Ecto neural progenitor cell (in vitro differentiated cells): Measurements from ENCODE around the gene ZYX.
"Not testable (repeated sequence)": the region's sequence is repeated elsewhere in the genome, so short reads cannot be mapped to it uniquely, and the experiment has no call there.

ENCODE experiments used
- DNase-seq: peaks from one replicate; pipeline ENCODE4 v3.0.0-alpha.2; 2018; ENCODE audit warnings: low spot score

The ZYX gene

GRCh38 chr7:143385891-143386781, 5.0 kb downstream of the ZYX start:
- DNase-seq: no peak

DNA sequence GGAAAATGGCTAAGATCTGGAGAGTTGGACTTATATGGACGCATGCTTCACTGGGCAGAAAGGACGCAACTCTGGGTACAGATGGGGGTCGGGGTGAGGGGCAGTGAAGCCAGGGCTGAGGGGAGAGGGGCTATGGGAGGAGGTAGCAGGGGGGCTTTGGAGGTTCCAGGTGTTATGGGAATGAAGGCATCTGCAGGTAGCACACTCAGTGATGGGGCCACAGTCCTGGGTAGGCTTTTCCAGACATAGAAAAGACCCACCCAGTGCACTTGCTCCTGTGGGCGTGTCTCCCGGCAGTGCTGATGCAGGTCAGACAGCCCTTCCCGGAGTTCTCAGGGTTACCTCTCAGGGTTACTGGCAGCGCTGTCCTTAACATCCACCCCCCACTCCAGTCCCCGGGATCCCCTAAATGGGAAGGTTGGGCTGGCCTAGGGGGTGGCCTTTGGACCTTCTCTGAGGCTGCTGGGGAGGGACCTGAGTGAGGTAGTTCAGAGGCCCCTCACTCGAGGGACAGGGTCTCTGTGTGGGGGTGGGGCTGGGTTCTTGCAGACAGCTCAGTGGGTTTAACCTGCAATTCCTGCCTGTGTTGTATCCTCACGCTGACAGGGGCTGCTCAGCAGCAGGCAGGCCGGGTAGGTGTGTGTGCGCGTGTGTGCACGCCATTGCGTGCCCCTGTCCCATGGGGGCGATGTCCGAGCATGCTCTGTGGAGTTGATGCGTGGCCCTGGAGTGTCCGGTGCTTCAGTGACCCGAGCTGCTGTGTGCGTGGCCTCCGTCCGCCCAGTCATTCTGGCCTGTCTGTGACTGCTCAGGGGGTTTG, 6.2 kb downstream of the ZYX start:
- no peak for DNase-seq

GRCh38 chr7:143388051-143388450, 6.9 kb downstream of the ZYX start:
- DNase-seq: no peak

GRCh38 chr7:143388491-143389101, 7.5 kb downstream of the ZYX start:
- DNase-seq: no peak

DNA sequence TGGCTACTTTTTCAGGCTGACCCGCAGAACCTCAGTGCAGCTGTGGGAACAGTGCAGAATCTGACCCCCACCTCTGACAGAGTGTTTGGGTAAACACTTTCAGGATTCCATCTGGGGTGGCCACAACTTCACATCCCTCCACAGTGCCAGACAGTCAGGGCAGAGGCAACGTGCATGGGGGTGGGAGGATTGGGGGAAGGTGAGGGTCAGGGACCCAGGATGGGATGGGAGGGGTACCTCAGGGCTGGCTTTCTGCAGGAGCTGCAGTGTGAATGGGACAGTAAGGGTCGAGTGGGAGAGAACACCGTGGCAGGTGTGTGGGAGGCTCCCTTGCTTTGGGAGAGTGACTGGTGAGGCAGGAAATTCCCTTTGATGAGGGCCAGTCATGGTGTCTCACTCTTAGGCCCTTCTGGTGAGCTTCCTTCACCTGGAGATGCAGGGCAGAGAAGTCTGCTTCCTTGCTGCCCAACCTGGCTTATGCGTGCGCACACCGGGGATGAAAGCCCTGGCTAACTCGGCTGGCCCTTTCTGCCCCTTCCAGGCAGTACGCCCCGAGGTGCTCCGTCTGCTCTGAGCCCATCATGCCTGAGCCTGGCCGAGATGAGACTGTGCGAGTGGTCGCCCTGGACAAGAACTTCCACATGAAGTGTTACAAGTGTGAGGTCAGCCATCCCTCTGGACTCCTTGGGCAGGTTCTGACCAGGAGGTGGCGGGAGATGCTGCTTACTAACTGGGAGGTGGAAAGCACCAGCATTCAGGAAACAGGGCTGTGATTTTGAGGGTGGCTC, 8.4 kb downstream of the ZYX start:
- no peak for DNase-seq

DNA sequence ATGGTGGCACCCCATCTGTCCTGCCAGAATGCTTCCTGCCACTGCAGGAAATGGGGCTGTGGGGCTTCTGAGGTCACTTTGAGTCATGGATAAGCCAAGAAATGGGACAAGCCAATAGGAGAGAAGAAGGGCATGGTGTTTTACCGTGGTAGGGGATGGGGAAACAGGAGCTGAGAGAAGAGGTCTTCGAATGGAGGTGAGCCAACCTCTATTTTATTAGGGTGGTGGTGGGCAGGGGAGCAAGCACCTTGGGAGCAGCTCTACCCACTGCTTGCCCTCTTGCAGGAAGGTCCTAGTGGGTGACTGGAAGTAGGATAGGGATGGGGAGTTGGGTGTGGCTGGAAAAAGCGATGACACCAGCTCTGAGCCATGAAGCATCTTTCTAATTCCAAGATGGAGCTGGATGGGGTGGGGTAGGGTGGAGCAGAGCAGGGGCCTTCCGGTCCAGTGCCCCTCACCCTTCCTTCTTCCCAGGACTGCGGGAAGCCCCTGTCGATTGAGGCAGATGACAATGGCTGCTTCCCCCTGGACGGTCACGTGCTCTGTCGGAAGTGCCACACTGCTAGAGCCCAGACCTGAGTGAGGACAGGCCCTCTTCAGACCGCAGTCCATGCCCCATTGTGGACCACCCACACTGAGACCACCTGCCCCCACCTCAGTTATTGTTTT, 9.1 kb downstream of the ZYX start:
- DNase-seq: no peak

- no peak for DNase-seq
These were observed 9.7 kb downstream of the ZYX start for GRCh38 chr7:143390773-143391317.

DNA sequence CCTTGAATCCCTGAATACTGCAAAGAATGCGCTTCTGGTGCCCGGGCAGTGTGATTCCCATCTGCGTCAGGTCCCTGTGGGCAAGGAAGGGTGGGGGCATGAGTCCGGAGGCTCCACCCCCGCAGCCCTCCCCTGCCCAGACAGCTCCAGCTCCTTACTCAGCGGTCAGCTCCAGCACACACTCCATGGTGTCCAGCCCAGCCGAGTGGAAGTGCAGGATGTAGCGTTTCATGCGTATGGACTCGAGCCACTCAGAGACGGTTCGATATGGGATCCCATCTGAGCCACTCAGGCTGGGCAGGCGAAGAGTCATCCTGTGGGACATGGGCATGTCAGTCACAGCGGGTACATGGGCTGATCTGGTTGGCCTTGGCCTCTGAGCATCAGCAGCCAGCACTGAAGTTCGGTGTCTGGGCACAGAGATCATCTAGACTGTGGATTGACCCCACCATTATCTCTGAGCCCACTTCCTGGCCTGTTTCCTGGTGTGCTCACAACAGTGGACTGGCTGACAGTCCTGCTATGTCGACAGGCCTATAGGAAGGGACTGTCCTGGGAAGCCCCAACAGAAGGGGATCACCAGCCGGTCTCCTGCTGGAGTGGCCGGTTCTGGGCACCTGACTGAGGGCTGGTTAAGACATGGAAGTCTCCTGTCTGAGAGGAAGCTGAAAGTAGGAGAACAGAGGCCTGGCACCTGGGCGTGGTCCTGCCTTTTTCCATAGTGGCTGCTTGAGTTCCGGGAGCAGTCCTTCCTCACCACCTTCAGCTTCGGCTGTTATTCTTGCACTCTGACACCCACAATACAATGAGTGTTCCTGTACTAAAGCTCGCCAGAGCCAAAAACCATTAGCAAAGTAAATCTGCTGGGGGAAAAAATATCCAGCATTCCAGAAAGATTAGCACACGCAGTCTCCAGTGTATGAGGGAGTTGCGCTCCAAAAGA, 10.6 kb downstream of the ZYX start:
- no peak for DNase-seq

- not testable (repeated sequence) for DNase-seq
These were observed 11.3 kb downstream of the ZYX start for GRCh38 chr7:143392427-143392826.

DNA sequence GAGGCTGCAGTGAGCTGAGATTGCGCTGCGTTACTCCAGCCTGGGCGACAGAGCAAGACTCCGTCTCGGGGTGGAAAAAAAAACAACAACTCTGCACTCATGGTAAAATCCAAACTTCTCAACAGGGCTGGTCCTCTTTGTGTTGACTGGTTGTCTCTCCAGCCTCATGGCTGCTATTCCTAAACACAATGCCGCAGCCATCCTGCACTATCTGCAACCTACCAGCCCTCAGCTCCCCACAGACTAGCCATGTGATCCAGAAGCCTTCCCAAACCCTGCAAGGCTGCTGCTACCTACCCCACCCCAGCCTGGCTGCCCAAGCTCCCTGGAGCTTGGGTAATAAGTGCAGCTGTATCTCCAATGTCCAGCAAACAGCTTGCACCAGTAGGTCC, 11.7 kb downstream of the ZYX start:
- no peak for DNase-seq

DNA sequence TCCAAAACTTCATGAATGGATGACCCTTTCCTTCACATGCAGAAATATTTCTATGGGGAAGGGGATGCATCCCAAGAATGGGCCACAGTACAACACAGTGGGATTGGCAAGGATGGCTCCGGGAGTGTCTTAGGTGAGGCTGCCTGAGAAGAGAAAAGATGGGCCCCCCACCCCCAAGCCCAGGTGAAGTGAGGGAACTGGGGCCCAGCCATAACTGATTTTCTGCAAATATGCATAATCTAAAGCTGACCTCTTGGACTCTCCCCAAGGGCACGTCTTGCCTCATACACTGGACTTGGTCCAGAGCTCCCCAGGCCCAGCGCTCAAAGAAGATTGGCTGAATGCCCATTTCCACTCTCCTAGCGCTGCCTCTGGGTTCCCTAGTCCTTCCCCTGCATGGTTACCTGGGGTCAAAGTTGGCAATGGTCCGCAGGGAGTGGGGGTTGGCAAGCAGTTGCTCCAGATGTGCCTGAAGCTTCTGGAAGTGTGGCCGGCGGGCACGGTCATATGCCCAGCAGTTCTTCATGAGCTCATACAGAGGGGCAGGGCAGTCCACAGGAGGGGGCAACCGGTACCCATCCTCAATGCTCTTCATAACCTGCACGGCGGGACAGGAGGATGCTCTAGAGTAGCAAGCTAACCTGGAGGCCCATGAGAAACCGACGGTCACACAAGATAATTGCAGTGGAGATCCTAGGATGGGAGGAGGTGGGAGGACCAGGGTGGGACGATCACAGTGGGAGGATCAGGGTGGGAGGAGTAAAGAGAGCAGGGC, 12.3 kb downstream of the ZYX start:
- DNase-seq: no peak

- no peak for DNase-seq
These were observed 12.9 kb downstream of the ZYX start for GRCh38 chr7:143394068-143394467.

GRCh38 chr7:143394777-143395176, 13.6 kb downstream of the ZYX start:
- DNase-seq: no peak

DNA sequence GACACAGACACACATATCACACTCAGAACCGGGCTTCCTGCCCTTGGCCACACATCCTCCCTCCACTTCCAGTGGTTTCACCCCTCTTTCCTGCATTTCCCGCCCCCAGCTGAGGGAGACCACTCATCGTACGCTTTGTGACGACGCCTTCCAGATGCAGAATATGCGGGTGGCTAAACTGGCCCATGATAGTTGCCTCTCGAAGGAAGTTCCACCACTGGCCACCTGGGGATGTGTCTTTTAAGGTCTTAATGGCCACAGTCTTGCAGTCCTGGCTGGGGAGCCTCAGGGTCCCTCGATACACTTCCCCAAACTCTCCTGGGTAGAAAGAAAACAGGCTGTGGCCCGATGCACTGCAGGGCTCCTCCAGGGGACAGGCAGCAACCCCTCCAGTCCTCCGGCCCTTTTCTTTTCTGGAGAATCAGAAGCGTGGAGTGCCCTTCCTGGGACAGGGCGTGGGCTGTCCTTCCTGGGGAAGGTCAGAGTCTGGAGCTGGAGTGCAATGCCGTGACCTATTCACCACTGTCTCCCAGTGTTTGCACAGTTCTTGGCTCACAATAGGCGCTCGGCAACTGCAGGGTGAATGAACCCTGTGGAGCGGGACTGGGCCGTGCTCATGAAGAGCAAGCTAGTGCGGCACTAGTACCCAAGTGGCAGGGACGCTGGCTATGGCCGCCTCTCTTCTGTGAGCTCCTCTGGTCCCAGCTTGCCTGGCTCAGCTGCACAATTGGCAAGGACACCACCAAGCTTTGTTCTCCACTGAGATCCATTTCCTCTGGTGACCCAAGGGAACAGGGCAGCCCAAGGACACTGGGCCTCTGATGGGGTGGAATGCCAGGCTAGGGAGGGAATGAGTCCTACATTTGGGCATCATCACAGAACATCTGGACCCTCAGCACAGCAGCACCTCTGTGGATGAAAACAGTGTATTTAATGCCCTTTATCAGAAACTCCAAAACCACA, 14.3 kb downstream of the ZYX start:
- no peak for DNase-seq

DNA sequence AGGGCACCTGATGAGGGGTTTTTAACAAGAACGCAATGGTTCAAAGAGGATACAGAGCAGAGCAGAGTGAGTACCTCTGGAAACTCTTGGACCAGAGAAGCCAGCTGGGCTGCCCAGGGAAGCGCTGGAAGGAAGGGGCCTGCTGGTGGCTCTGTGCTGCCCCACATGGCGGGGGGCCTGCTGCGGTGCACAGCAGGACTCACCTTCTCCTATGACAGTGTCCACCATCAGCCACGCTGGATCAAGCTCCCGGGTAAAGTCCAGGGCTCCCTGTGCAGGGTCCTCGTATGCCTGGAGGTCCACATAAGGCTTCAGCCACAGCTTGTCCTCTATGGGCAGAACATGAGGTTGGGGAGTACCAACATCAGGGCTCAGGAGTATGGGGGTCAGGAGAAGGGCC, 15.0 kb downstream of the ZYX start:
- DNase-seq: no peak

- no peak for DNase-seq
These were observed 15.7 kb downstream of the ZYX start for GRCh38 chr7:143396625-143397556.
